Spleen (tissue), 7 donors: ENCODE results near the gene C4orf46.

Source experiments
- CTCF ChIP-seq, 11 experiments: fragments of 200-600 bp in 7 of 11; fragments of 450-650 bp in 4 of 11; sonication (generic) in 4 of 11; IDR thresholded peaks in 8 of 11; conservative IDR thresholded peaks in 3 of 11; 1 replicate in 7 of 11; 2 replicates in 4 of 11; pipeline versions ENCODE4 v1.4.0 to v1.8.0; 2016 to 2021; ENCODE audit warnings: antibody characterized with exemption in 11 of 11, inconsistent platforms in 4 of 11, mild to moderate bottlenecking in 1 of 11
- POLR2A ChIP-seq, 3 donors: fragments of 450-650 bp; IDR thresholded peaks; one replicate each; pipeline ENCODE4 v1.5.1; 2017; ENCODE audit warnings: antibody characterized with exemption in 3 of 3, mild to moderate bottlenecking in 1 of 3
- POLR2AphosphoS5 ChIP-seq, 3 donors: sonication (generic); formaldehyde crosslinking; IDR thresholded peaks; one replicate each; pipeline ENCODE4 v1.5.1; 2017; ENCODE audit warnings: antibody characterized with exemption in 3 of 3
- donor health status: DM: no; HTN: no; CAD: no; lungs with moderate emphysema.
- donor health status: DM: no; HTN: no; CAD: no.
- donor health status: DM: no; HTN: no; CAD: no.

- peak in 10 of 11 experiments; percentile 17 to 76 (median 68) for TF ChIP-seq CTCF (IDR thresholded peaks at IDR 0.05 in 8 of 11, conservative IDR thresholded peaks at IDR 0.05 in 3 of 11)
- TF ChIP-seq POLR2A (IDR thresholded peaks at IDR 0.05) = no peak
- no peak for TF ChIP-seq POLR2AphosphoS5 (IDR thresholded peaks at IDR 0.05)
Observed at GRCh38 chr4:158624889-158625478, 46.7 kb downstream of the C4orf46 start.
